Heart right ventricle (tissue), 16 donors: ENCODE measurements around the gene HRCT1. TPM values are rescaled to one million over a fixed set of nuclear protein-coding genes. Genes with fewer than 3 reads are reported as not detected.

Experiments used
- ATAC-seq, 8 donors: fragments of 200-7000 bp; cut with Tn5 transposase; one replicate each; pipeline ENCODE4 v1.9.1; 2020; ENCODE audit warnings: mild to moderate bottlenecking in 8 of 8, moderate library complexity in 8 of 8, moderate number of reproducible peaks in 1 of 8
- DNase-seq, 2 donors: peaks; one replicate each; pipeline ENCODE4 v3.0.0-alpha.2; 2020
- H3K27ac ChIP-seq, 10 donors: fragments of 200-600 bp; sonication (generic) in 2 of 10; one replicate each; pipeline versions ENCODE4 v1.5.0 to v1.8.0; 2020 to 2022; ENCODE audit warnings: mild to moderate bottlenecking in 3 of 10
- H3K27me3 ChIP-seq, 7 donors: fragments of 200-600 bp; one replicate each; pipeline ENCODE4 v1.8.0; 2021 to 2022; ENCODE audit warnings: mild to moderate bottlenecking in 2 of 7
- H3K36me3 ChIP-seq, 9 donors: fragments of 200-600 bp; sonication (generic) in 1 of 9; one replicate each; pipeline versions ENCODE4 v1.5.0 to v1.8.0; 2020 to 2022; ENCODE audit warnings: mild to moderate bottlenecking in 2 of 9
- H3K4me1 ChIP-seq, 9 donors: fragments of 200-600 bp; sonication (generic) in 1 of 9; one replicate each; pipeline versions ENCODE4 v1.5.0 to v1.8.0; 2020 to 2022; ENCODE audit warnings: mild to moderate bottlenecking in 4 of 9
- H3K4me3 ChIP-seq, 10 donors: fragments of 200-600 bp; sonication (generic) in 2 of 10; one replicate each; pipeline versions ENCODE4 v1.5.0 to v1.8.0; 2020 to 2022; ENCODE audit warnings: mild to moderate bottlenecking in 7 of 10, moderate library complexity in 2 of 10
- H3K9me3 ChIP-seq, 11 donors: fragments of 200-600 bp in 10 of 11; sonication (generic) in 2 of 11; one replicate each; pipeline versions ENCODE4 v1.5.0 to v1.8.0; 2013 to 2022; ENCODE audit warnings: mild to moderate bottlenecking in 2 of 11, control low read depth in 1 of 11, moderate library complexity in 1 of 11
- CTCF ChIP-seq, 9 donors: fragments of 200-600 bp; sonication (generic) in 2 of 9; IDR thresholded peaks; one replicate each; pipeline versions ENCODE4 v1.5.0 to v1.8.0; 2021 to 2022; ENCODE audit warnings: antibody characterized with exemption in 9 of 9, mild to moderate bottlenecking in 5 of 9, moderate library complexity in 1 of 9
- WGBS, 2 donors: extraction: QIAGEN DNeasy Blood & Tissue Kit; methylation state at CpG; one replicate each; pipeline ENCODE4 v1.1.7; 2013; ENCODE audit warnings: inconsistent platforms in 1 of 2; 5-methylcytosine and 5-hydroxymethylcytosine counted together
- intact Hi-C, 10 donors: fragments of 100-400 bp; cut with DNase I; formaldehyde crosslinking; loops; one replicate each; pipeline versions ENCODE4 v1.11.1 to v1.14.2; 2022
- polyA plus RNA-seq, 2 donors: library from polyadenylated mRNA; stranded (reverse); fragments of 200-250 nt; gene quantifications; one replicate each; pipeline ENCODE4 v1.2.3, GENCODE V29; 2013
- total RNA-seq, 10 donors: library from RNA; stranded (reverse); fragmentation: NEBNext Ultra II Directional in 3 of 10; extraction: Animal tissue kit (Norgen Biotek cat#: 25700) in 3 of 10; gene quantifications; one replicate each; pipeline versions ENCODE4 v1.2.1 to v1.2.4, GENCODE V29; 2021 to 2023
- donor health status: Arrhythmogenic right ventricular cardiomyopathy.
- donor health status: ischemic (EF 13 %, LVEDD 7.1; RV severe dilation, severe dysfunction).
- donor health status: healthy with polysubstance abuse.
- donor health status: DM: no; HTN: yes; CAD: no.
- donor health status: DM: no; HTN: no; CAD: no.
- donor health status: ischemic (EF 25% LVEDD 6.9; RV normal size, moderate dysfunction).
- donor health status: ischemic (EF 25% LVEDD 5.7; RV mildly dilated, moderate dysfunction).
- donor health status: healthy.
- donor health status: DM: yes; HTN: yes; CAD: no.
- donor health status: Ischemic cardiomyopathy.
- donor health status: ischemic (EF 35%, LVEDD 5.7; RV mildly dilated, moderate dysfunction).
- donor health status: nonischemic (EF 11% LVEDD 7.7; RV severe dilation, severe dysfunction).
- donor health status: DM: yes; HTN: yes; CAD: no.
- donor health status: PGD.
- donor health status: ischemic (EF 29% LVEDD 5.4; RV normal size, mild dysfunction).
- donor health status: nonischemic (EF 23%, LVEDD 6.1; RV moderate dilation, normal function).

HRCT1 gene
- total and polyA plus RNA-seq, 12 donors, result 1.5 to 13.9 (median 3.2) TPM

GRCh38 chr9:35939679-35940250, 33.8 kb downstream of the HRCT1 start:
- H3K4me1 ChIP-seq, result peaks cover 0 to 21% (median 3%) of the 10 kb centered on the region in 9 donors
- TF ChIP-seq CTCF (IDR thresholded peaks at IDR 0.05), result no peak
- ATAC-seq (no peak), DNase-seq (no peak)
- no peaks in the 10 kb centered on the region for H3K27me3 ChIP-seq
- H3K36me3 ChIP-seq, result peaks cover 0 to 7% (median 0%) of the 10 kb centered on the region in 9 donors
- no peaks in the 10 kb centered on the region for H3K9me3 ChIP-seq
- intact Hi-C loops, result loop anchor here in 1 of 10 donors (5.0 kb wide), 1 partner anchor 37 kb away; no protein-coding TSS in a partner anchor
- no peak overlapping the region for H3K27ac ChIP-seq
- WGBS, 2 donors, result 94 to 95% methylated on average over 8 of the region's 8 CpGs
- H3K4me3 ChIP-seq, result no peak overlapping the region

- Histone ChIP-seq H3K27me3 (no peaks in the 10 kb centered on the region), H3K36me3 (peaks cover 0 to 7% (median 0%) of the 10 kb centered on the region in 9 donors), H3K9me3 (no peaks in the 10 kb centered on the region), H3K4me1 (peaks cover 0 to 30% (median 11%) of the 10 kb centered on the region in 9 donors), H3K4me3 (no peak overlapping the region), H3K27ac (peak overlapping the region in 3 of 10 donors; percentile 9 to 17 (median 11))
- WGBS, 2 donors, result 70 to 71% methylated on average over 7 of the region's 7 CpGs
- DNase-seq (no peak), ATAC-seq (no peak)
- intact Hi-C loops, result loop anchor here in 1 of 10 donors (5.0 kb wide), 1 partner anchor 38 kb away; no protein-coding TSS in a partner anchor
- TF ChIP-seq CTCF (IDR thresholded peaks at IDR 0.05), result no peak
Observed at GRCh38 chr9:35940458-35941407, 34.7 kb downstream of the HRCT1 start.

- Histone ChIP-seq H3K4me1 (peaks cover 0 to 31% (median 15%) of the 10 kb centered on the region in 9 donors), H3K27ac (no peak overlapping the region), H3K36me3 (peaks cover 0 to 7% (median 0%) of the 10 kb centered on the region in 9 donors), H3K4me3 (no peak overlapping the region), H3K9me3 (no peaks in the 10 kb centered on the region), H3K27me3 (no peaks in the 10 kb centered on the region)
- intact Hi-C loops, result loop anchor here in 1 of 10 donors (5.0 kb wide), 1 partner anchor 40 kb away; no protein-coding TSS in a partner anchor
- DNase-seq (no peak), ATAC-seq (no peak)
- WGBS, 2 donors, result 87 to 95% methylated on average over 5 of the region's 5 CpGs
- TF ChIP-seq CTCF (IDR thresholded peaks at IDR 0.05), result no peak
Observed at GRCh38 chr9:35942286-35942685, 36.3 kb downstream of the HRCT1 start.

GRCh38 chr9:35944173-35944572, 38.2 kb downstream of the HRCT1 start:
- H3K27ac ChIP-seq, result peak overlapping the region in 5 of 10 donors; percentile 56 to 74 (median 73)
- no peaks in the 10 kb centered on the region for H3K27me3 ChIP-seq
- H3K4me1 ChIP-seq, result peaks cover 0 to 42% (median 23%) of the 10 kb centered on the region in 9 donors
- 88 to 92% methylated on average over 3 of the region's 3 CpGs for WGBS, 2 donors
- no peaks in the 10 kb centered on the region for H3K9me3 ChIP-seq
- no peak for DNase-seq
- no peak overlapping the region for H3K4me3 ChIP-seq
- no peak for TF ChIP-seq CTCF (IDR thresholded peaks at IDR 0.05)
- ATAC-seq, result no peak
- intact Hi-C loops, result loop anchor here in 9 of 10 donors (2.0 to 5.0 kb wide), 5 partner anchors 37 to 153 kb away; partner anchors contain the start of genes HRCT1 (in 2 of the 9) and NPR2 (in 1 of the 9)
- peaks cover 0 to 7% (median 0%) of the 10 kb centered on the region in 9 donors for H3K36me3 ChIP-seq
